Stomach (tissue), 9 donors: ENCODE measurements around the gene MNT. TPM values are rescaled to one million over a fixed set of nuclear protein-coding genes. Genes with fewer than 3 reads are reported as not detected.

Source experiments
- DNase-seq, 2 donors: peaks; one replicate each; pipeline versions ENCODE4 v3.0.0 to v3.0.0-alpha.2; 2013 to 2019
- H3K27ac ChIP-seq, 5 donors: fragments of 200-600 bp in 4 of 5; sonication (generic) in 4 of 5; one replicate each; pipeline ENCODE4 v1.5.1; 2013 to 2019; ENCODE audit warnings: mild to moderate bottlenecking in 1 of 5, moderate library complexity in 1 of 5
- H3K27me3 ChIP-seq, 3 donors: fragments of 200-600 bp; sonication (generic); one replicate each; pipeline ENCODE4 v1.5.1; 2017 to 2019; ENCODE audit warnings: mixed run types in 1 of 3
- H3K36me3 ChIP-seq, 4 donors: fragments of 200-600 bp; sonication (generic); 1 replicate in 3 of 4; 2 replicates in 1 of 4; pipeline ENCODE4 v1.5.1; 2016 to 2019
- H3K4me1 ChIP-seq, 4 donors: fragments of 200-600 bp; sonication (generic); one replicate each; pipeline ENCODE4 v1.5.1; 2016 to 2019
- H3K4me3 ChIP-seq, 4 donors: fragments of 200-600 bp; sonication (generic) in 3 of 4; one replicate each; pipeline ENCODE4 v1.5.1; 2016 to 2019; ENCODE audit warnings: mild to moderate bottlenecking in 1 of 4
- H3K9me3 ChIP-seq, 4 donors: fragments of 200-600 bp; sonication (generic); one replicate each; pipeline ENCODE4 v1.5.1; 2016 to 2019
- EP300 ChIP-seq: sonication (generic); formaldehyde crosslinking; IDR thresholded peaks from one replicate; pipeline ENCODE4 v1.6.1; 2017; ENCODE audit warnings: antibody characterized with exemption
- POLR2A ChIP-seq, 4 donors: fragments of 450-650 bp; IDR thresholded peaks; one replicate each; pipeline ENCODE4 v1.6.1; 2016; ENCODE audit warnings: antibody characterized with exemption in 4 of 4, control low read depth in 2 of 4, mild to moderate bottlenecking in 1 of 4, moderate library complexity in 1 of 4
- POLR2AphosphoS5 ChIP-seq, 3 donors: sonication (generic); formaldehyde crosslinking; IDR thresholded peaks; one replicate each; pipeline ENCODE4 v1.6.1; 2016; ENCODE audit warnings: antibody characterized with exemption in 3 of 3
- WGBS, 5 donors: extraction: QIAGEN DNeasy Blood & Tissue Kit in 3 of 5; methylation state at CpG; one replicate each; pipeline versions ENCODE4 v1.1.5 to v1.1.7; 2013 to 2018; 5-methylcytosine and 5-hydroxymethylcytosine counted together
- intact Hi-C: fragments of 100-400 bp; cut with DNase I; formaldehyde crosslinking; loops from one replicate; pipeline ENCODE4 v1.15.1; 2023; ENCODE audit warnings: low total_unique reads
- polyA plus RNA-seq, 3 donors: library from polyadenylated mRNA; stranded (reverse); fragments of 200-250 nt; gene quantifications; one replicate each; pipeline ENCODE4 v1.2.3, GENCODE V29; 2013
- total RNA-seq, 5 donors: library from RNA; depleted of rRNA; stranded (reverse); fragments of >200 nt; gene quantifications; one replicate each; pipeline versions ENCODE4 v1.1.0 to v1.2.3, GENCODE V29; 2014 to 2016
- TF ChIP-seq, protein P1 (sequence below), 7 experiments: fragments of 450-650 bp in 4 of 7; fragments of 200-600 bp in 3 of 7; sonication (generic) in 3 of 7; IDR thresholded peaks; one replicate each; pipeline ENCODE4 v1.5.1; 2016 to 2019; ENCODE audit warnings: antibody characterized with exemption in 7 of 7, control low read depth in 2 of 7, mild to moderate bottlenecking in 1 of 7
- donor health status: healthy with polysubstance abuse.
- donor health status: Bipolar disorder and iron deficiency.
- donor health status: healthy.

The MNT gene
- total and polyA plus RNA-seq, 8 donors = 3.5 to 55.8 (median 8.6) TPM

DNA sequence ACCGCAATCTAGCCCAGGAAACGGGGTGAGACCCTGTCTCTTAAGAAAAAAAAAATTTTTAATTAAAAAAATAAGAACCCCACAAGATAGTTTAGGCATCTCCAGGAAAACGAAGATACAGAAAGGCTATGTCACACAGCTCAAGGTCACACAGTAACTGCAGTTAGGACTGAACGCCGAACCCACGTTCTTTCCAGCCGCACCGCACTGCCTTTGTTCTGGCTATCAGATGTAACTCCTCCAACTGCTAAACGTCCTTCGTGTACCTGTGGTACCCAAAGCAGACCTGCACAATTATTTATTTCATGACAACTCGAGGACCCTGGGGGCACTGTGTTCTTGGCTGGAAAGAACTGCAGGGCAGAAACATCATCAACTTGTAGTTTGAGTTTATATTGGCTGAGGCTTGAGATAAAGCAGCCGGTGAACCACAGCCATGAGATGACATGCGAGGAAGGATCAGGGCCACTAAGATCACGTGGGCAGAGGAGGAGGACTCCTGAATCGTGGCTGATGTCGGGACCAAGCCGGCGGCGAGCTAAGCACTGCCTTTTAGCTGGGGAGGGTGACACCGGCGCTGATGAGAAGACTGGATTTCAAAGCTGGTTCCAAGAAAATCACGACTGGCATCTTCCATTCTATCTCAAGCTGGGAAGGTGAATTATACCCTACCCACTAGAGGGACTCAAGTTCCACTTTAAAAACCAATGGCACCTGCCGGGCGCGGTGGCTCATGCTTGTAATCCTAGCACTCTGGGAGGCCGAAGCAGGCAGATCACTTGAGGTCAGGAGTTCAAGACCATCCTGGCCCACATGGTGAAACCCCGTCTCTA is 20.7 kb upstream of the MNT start:
- intact Hi-C loops = no loop called here
- Histone ChIP-seq H3K27me3 (no peaks in the 10 kb centered on the region), H3K9me3 (no peaks in the 10 kb centered on the region), H3K4me3 (no peak overlapping the region), H3K27ac (peak overlapping the region in 3 of 5 donors; percentile 30 to 80 (median 39)), H3K36me3 (peaks cover 20 to 60% (median 55%) of the 10 kb centered on the region in 4 donors), H3K4me1 (peaks cover 0 to 51% (median 17%) of the 10 kb centered on the region in 4 donors)
- DNase-seq = no peak
- TF ChIP-seq, protein P1, sequence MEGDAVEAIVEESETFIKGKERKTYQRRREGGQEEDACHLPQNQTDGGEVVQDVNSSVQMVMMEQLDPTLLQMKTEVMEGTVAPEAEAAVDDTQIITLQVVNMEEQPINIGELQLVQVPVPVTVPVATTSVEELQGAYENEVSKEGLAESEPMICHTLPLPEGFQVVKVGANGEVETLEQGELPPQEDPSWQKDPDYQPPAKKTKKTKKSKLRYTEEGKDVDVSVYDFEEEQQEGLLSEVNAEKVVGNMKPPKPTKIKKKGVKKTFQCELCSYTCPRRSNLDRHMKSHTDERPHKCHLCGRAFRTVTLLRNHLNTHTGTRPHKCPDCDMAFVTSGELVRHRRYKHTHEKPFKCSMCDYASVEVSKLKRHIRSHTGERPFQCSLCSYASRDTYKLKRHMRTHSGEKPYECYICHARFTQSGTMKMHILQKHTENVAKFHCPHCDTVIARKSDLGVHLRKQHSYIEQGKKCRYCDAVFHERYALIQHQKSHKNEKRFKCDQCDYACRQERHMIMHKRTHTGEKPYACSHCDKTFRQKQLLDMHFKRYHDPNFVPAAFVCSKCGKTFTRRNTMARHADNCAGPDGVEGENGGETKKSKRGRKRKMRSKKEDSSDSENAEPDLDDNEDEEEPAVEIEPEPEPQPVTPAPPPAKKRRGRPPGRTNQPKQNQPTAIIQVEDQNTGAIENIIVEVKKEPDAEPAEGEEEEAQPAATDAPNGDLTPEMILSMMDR (IDR thresholded peaks at IDR 0.05) = no peak
- TF ChIP-seq POLR2AphosphoS5 (IDR thresholded peaks at IDR 0.05) = no peak
- TF ChIP-seq EP300 = no peak
- TF ChIP-seq POLR2A (IDR thresholded peaks at IDR 0.05) = no peak
- 75 to 85% (median 79%) methylated on average over 27 of the region's 27 CpGs for WGBS, 5 donors

DNA sequence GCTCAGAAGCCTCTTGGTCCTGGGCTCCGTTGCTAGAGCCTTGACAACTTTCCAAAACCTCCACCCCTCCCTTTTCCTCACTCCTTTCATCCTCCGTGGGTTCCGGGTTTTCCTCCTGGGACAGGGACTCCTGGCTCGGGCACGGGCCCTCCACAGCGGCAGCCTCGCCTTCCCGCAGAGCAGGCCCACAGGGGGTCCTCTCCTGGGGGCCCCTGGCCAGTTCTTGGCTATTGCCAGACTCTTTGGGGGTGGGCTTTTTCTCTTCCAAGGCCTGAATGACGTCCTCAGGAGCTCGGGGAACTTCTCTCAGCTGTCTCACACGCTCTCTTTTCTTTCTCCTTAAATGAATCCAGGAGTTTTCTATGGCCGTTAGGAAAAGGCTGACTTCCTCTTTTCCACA is 19.3 kb upstream of the MNT start:
- WGBS, 5 donors = 79 to 92% (median 82%) methylated on average over 12 of the region's 12 CpGs
- peak overlapping the region in 3 of 5 donors; percentile 31 to 80 (median 76) for H3K27ac ChIP-seq
- peaks cover 20 to 50% (median 43%) of the 10 kb centered on the region in 4 donors for H3K36me3 ChIP-seq
- TF ChIP-seq, protein P1 (IDR thresholded peaks at IDR 0.05) = no peak
- TF ChIP-seq EP300 = no peak
- no peak for TF ChIP-seq POLR2A (IDR thresholded peaks at IDR 0.05)
- no peak for TF ChIP-seq POLR2AphosphoS5 (IDR thresholded peaks at IDR 0.05)
- no peak for DNase-seq
- intact Hi-C loops = no loop called here
- H3K9me3 ChIP-seq = no peaks in the 10 kb centered on the region
- H3K4me1 ChIP-seq = peaks cover 5 to 61% (median 23%) of the 10 kb centered on the region in 4 donors
- no peaks in the 10 kb centered on the region for H3K27me3 ChIP-seq
- H3K4me3 ChIP-seq = no peak overlapping the region

DNA sequence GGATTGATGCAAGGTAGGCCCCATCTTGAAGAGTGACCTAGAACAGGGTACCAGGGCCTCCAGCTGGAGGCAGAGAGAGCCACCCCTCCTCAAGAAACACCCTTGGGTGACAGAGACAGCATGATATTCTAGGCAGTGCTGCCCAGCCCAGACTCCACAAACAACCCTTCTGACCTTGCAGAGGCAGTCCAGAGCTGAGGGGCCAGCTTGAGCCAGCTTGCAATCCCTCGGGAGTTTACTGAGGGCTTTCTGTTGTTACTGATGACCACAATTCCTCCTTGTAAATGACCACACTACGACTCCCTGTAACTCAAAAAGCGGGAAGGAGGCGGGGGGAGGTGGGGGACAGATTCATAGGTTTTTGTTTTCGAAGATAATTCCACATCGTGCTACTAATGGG is 18.6 kb upstream of the MNT start:
- TF ChIP-seq POLR2A (IDR thresholded peaks at IDR 0.05) (no peak), POLR2AphosphoS5 (IDR thresholded peaks at IDR 0.05) (no peak)
- TF ChIP-seq, protein P1 (IDR thresholded peaks at IDR 0.05) = no peak
- 70 to 92% (median 89%) methylated on average over 6 of the region's 6 CpGs for WGBS, 5 donors
- H3K4me1 ChIP-seq = peaks cover 5 to 61% (median 23%) of the 10 kb centered on the region in 4 donors
- peaks cover 20 to 50% (median 47%) of the 10 kb centered on the region in 4 donors for H3K36me3 ChIP-seq
- intact Hi-C loops = loop anchor here (5.0 to 10.0 kb wide), 2 partner anchors 37 to 55 kb away; no protein-coding TSS in a partner anchor
- no peak for DNase-seq
- H3K4me3 ChIP-seq = no peak overlapping the region
- no peaks in the 10 kb centered on the region for H3K27me3 ChIP-seq
- no peaks in the 10 kb centered on the region for H3K9me3 ChIP-seq
- H3K27ac ChIP-seq = peak overlapping the region in 4 of 5 donors; percentile 65 to 80 (median 76)

DNA sequence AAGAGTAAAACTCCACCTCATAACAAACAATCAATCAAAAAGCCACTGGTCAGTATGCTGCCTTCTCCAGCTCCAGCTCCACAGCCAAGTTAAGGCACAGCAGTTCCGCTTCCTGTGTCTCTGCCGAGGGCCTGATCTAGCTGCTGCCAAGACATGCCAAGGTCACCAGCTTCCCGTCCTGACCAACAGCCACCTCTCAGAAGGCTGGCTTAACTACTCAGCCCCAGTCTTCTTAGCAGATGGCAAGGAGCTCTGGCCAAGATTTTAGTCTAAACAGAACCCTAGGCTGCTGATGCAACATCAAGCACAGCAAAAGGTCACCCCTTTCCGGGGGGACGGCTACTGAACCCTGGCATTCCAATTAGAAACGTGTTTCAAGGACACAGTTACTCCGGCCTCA is 17.7 kb upstream of the MNT start:
- no peak for DNase-seq
- Histone ChIP-seq H3K4me3 (no peak overlapping the region), H3K27ac (peak overlapping the region; percentile 6 to 80 (median 76)), H3K9me3 (no peaks in the 10 kb centered on the region), H3K36me3 (peaks cover 20 to 56% (median 53%) of the 10 kb centered on the region in 4 donors), H3K4me1 (peaks cover 5 to 61% (median 23%) of the 10 kb centered on the region in 4 donors), H3K27me3 (no peaks in the 10 kb centered on the region)
- intact Hi-C loops = loop anchor here (5.0 to 10.0 kb wide), 2 partner anchors 36 to 54 kb away; no protein-coding TSS in a partner anchor
- WGBS, 5 donors = 42 to 67% (median 56%) methylated on average over 7 of the region's 7 CpGs
- peak; percentile 29 to 84 (median 75) for TF ChIP-seq POLR2AphosphoS5 (IDR thresholded peaks at IDR 0.05)
- TF ChIP-seq EP300 = no peak
- TF ChIP-seq, protein P1 (IDR thresholded peaks at IDR 0.05) = no peak
- no peak for TF ChIP-seq POLR2A (IDR thresholded peaks at IDR 0.05)
